Testis (tissue), 3 donors: Measurements from ENCODE around the gene TTLL11. TPM values are rescaled to one million over a fixed set of nuclear protein-coding genes. Genes with fewer than 3 reads are reported as not detected.

Experiments
- DNase-seq: peaks from one replicate; pipeline ENCODE4 v3.0.0-alpha.2; 2019
- H3K27ac ChIP-seq, 2 donors: fragments of 200-600 bp; sonication (generic); one replicate each; pipeline ENCODE4 v1.5.1; 2019
- H3K27me3 ChIP-seq: fragments of 200-600 bp; sonication (generic); one replicate; pipeline ENCODE4 v1.5.1; 2019
- H3K36me3 ChIP-seq: fragments of 200-600 bp; sonication (generic); one replicate; pipeline ENCODE4 v1.5.1; 2017; ENCODE audit warnings: low read depth; ENCODE audit errors: missing control alignments
- H3K4me1 ChIP-seq: fragments of 200-600 bp; sonication (generic); one replicate; pipeline ENCODE4 v1.5.1; 2019
- H3K4me3 ChIP-seq, 2 donors: fragments of 200-600 bp; sonication (generic); one replicate each; pipeline ENCODE4 v1.5.1; 2017 to 2019
- H3K9me3 ChIP-seq: fragments of 200-600 bp; sonication (generic); one replicate; pipeline ENCODE4 v1.5.1; 2017
- CTCF ChIP-seq, 3 experiments: fragments of 450-650 bp in 2 of 3; fragments of 200-600 bp in 1 of 3; sonication (generic) in 1 of 3; IDR thresholded peaks; one replicate each; pipeline ENCODE4 v1.5.1; 2016 to 2019; ENCODE audit warnings: antibody characterized with exemption in 3 of 3, mild to moderate bottlenecking in 2 of 3, moderate library complexity in 1 of 3
- POLR2A ChIP-seq: fragments of 450-650 bp; IDR thresholded peaks from one replicate; pipeline ENCODE4 v1.6.1; 2017; ENCODE audit warnings: antibody characterized with exemption, mild to moderate bottlenecking, moderate library complexity
- WGBS, 2 donors: methylation state at CpG; one replicate each; pipeline ENCODE4 v1.1.5; 2018; 5-methylcytosine and 5-hydroxymethylcytosine counted together
- intact Hi-C: fragments of 100-400 bp; cut with DNase I; formaldehyde crosslinking; loops from one replicate; pipeline ENCODE4 v1.15.1; 2023; ENCODE audit warnings: low total_unique reads
- polyA plus RNA-seq: library from polyadenylated mRNA; stranded (reverse); fragments of 350-450 nt; fragmentation: Illumina TruSeq; extraction: RNeasy Lipid Tissue Mini Kit (QIAGEN cat#74804); gene quantifications from one replicate; pipeline ENCODE4 v1.2.3, GENCODE V29; 2014; ENCODE audit warnings: low read depth, low replicate concordance; ENCODE audit not compliant: insufficient read depth
- total RNA-seq, 2 donors: library from RNA; depleted of rRNA; stranded (reverse); fragments of >200 nt; gene quantifications; one replicate each; pipeline ENCODE4 v1.2.3, GENCODE V29; 2016

Gene TTLL11
- total and polyA plus RNA-seq, 3 donors from 2014 or later, result 17.8 to 36.5 (median 19.8) TPM

- no peak for DNase-seq
- Histone ChIP-seq H3K9me3 (no peaks in the 10 kb centered on the region), H3K27me3 (no peaks in the 10 kb centered on the region), H3K4me1 (no peaks in the 10 kb centered on the region), H3K4me3 (no peak overlapping the region), H3K27ac (no peak overlapping the region), H3K36me3 (no peaks in the 10 kb centered on the region)
- WGBS, 2 donors, result 95 to 97% methylated on average over 6 of the region's 6 CpGs
- TF ChIP-seq POLR2A (no peak), CTCF (IDR thresholded peaks at IDR 0.05) (no peak)
- intact Hi-C loops, result no loop called here
Observed at GRCh38 chr9:121975801-121976277, 117.3 kb downstream of the TTLL11 start.

- H3K4me3 ChIP-seq, result no peak overlapping the region
- no peaks in the 10 kb centered on the region for H3K27me3 ChIP-seq
- no peaks in the 10 kb centered on the region for H3K36me3 ChIP-seq
- TF ChIP-seq CTCF (IDR thresholded peaks at IDR 0.05), result no peak
- no peak for TF ChIP-seq POLR2A
- no peaks in the 10 kb centered on the region for H3K9me3 ChIP-seq
- H3K4me1 ChIP-seq, result no peaks in the 10 kb centered on the region
- intact Hi-C loops, result no loop called here
- no peak for DNase-seq
- no peak overlapping the region for H3K27ac ChIP-seq
Observed at GRCh38 chr9:121974421-121974820, 118.7 kb downstream of the TTLL11 start.

- 94 to 98% methylated on average over 3 to 7 of the region's 7 CpGs for WGBS, 2 donors
- no peak overlapping the region for H3K4me3 ChIP-seq
- H3K27ac ChIP-seq, result no peak overlapping the region
- H3K9me3 ChIP-seq, result no peaks in the 10 kb centered on the region
- DNase-seq, result no peak
- intact Hi-C loops, result no loop called here
- no peaks in the 10 kb centered on the region for H3K27me3 ChIP-seq
- no peaks in the 10 kb centered on the region for H3K4me1 ChIP-seq
- no peak for TF ChIP-seq POLR2A
- TF ChIP-seq CTCF (IDR thresholded peaks at IDR 0.05), result no peak
- H3K36me3 ChIP-seq, result no peaks in the 10 kb centered on the region
Observed at GRCh38 chr9:121972501-121972981, 120.6 kb downstream of the TTLL11 start.

- no peak overlapping the region for H3K27ac ChIP-seq
- WGBS, 2 donors, result 96% methylated on average over 8 of the region's 8 CpGs
- no peaks in the 10 kb centered on the region for H3K36me3 ChIP-seq
- no peaks in the 10 kb centered on the region for H3K4me1 ChIP-seq
- no peak for DNase-seq
- no peaks in the 10 kb centered on the region for H3K27me3 ChIP-seq
- intact Hi-C loops, result no loop called here
- no peak for TF ChIP-seq CTCF (IDR thresholded peaks at IDR 0.05)
- TF ChIP-seq POLR2A, result no peak
- no peak overlapping the region for H3K4me3 ChIP-seq
- no peaks in the 10 kb centered on the region for H3K9me3 ChIP-seq
Observed at GRCh38 chr9:121968056-121968455, 125.1 kb downstream of the TTLL11 start.

GRCh38 chr9:121966706-121967105, 126.4 kb downstream of the TTLL11 start:
- 88 to 91% methylated on average over 1 of the region's 1 CpG for WGBS, 2 donors
- no peak overlapping the region for H3K4me3 ChIP-seq
- DNase-seq, result no peak

More at GRCh38 chr9:121966706-121967105, 126.4 kb downstream of the TTLL11 start:
- H3K9me3 ChIP-seq, result no peaks in the 10 kb centered on the region
- TF ChIP-seq POLR2A (no peak), CTCF (IDR thresholded peaks at IDR 0.05) (no peak)
- H3K27me3 ChIP-seq, result no peaks in the 10 kb centered on the region
- H3K4me1 ChIP-seq, result no peaks in the 10 kb centered on the region
- intact Hi-C loops, result no loop called here
- no peaks in the 10 kb centered on the region for H3K36me3 ChIP-seq
- H3K27ac ChIP-seq, result no peak overlapping the region
